HepG2 (cell line): ENCODE measurements around the gene NPHP1. TPM values are rescaled to one million over a fixed set of nuclear protein-coding genes. Genes with fewer than 3 reads are reported as not detected.

Source experiments
- AGO2 ChIP-seq: fragments of 200-400 bp; formaldehyde crosslinking; optimal IDR thresholded peaks from 2 replicates; pipeline ENCODE3; 2017; ENCODE audit warnings: mild to moderate bottlenecking, low read depth, low read length, moderate library complexity
- CAMTA2 ChIP-seq: sonication (generic); formaldehyde crosslinking; IDR thresholded peaks from 2 replicates; pipeline ENCODE4 v1.4.0; 2020; ENCODE audit warnings: mild to moderate bottlenecking, missing genetic modification reagents, borderline replicate concordance
- CEBPB ChIP-seq: IDR thresholded peaks from 2 replicates; pipeline ENCODE4 v1.6.1; 2011; ENCODE audit warnings: low read depth, low read length, improper control_type of control experiment, borderline replicate concordance
- CENPT ChIP-seq: sonication (generic); formaldehyde crosslinking; IDR thresholded peaks from 2 replicates; pipeline ENCODE4 v1.8.0; 2022; ENCODE audit warnings: low read depth, mild to moderate bottlenecking, moderate library complexity, missing genetic modification reagents
- CREM ChIP-seq, 2 experiments: sonication (generic) in 1 of 2; formaldehyde crosslinking in 1 of 2; IDR thresholded peaks; 2 replicates each; pipeline versions ENCODE4 v1.4.0 to v1.6.1; 2016 to 2020; ENCODE audit warnings: antibody characterized with exemption in 1 of 2, mild to moderate bottlenecking in 1 of 2, missing genetic modification reagents in 1 of 2
- FOXA3 ChIP-seq: IDR thresholded peaks from 2 replicates; pipeline ENCODE4 v1.6.1; 2016; ENCODE audit warnings: missing genetic modification reagents, missing compliant biosample characterization
- GMEB1 ChIP-seq: sonication (generic); formaldehyde crosslinking; IDR thresholded peaks from 2 replicates; pipeline ENCODE4 v1.5.1; 2020; ENCODE audit warnings: missing genetic modification reagents, mild to moderate bottlenecking, borderline replicate concordance
- MED1 ChIP-seq: sonication (generic); formaldehyde crosslinking; IDR thresholded peaks from 2 replicates; pipeline ENCODE4 v1.4.0; 2020; ENCODE audit warnings: missing genetic modification reagents
- MTA1 ChIP-seq: sonication (generic); formaldehyde crosslinking; IDR thresholded peaks from 2 replicates; pipeline ENCODE4 v1.4.0; 2020; ENCODE audit warnings: missing genetic modification reagents, mild to moderate bottlenecking, borderline replicate concordance
- RARG ChIP-seq: sonication (generic); formaldehyde crosslinking; IDR thresholded peaks from 2 replicates; pipeline ENCODE4 v1.4.0; 2020; ENCODE audit warnings: low read depth, mild to moderate bottlenecking, missing genetic modification reagents
- TFAP4 ChIP-seq: sonication (generic); IDR thresholded peaks from 2 replicates; pipeline ENCODE4 v1.6.1; 2016; ENCODE audit warnings: low read depth, borderline replicate concordance
- ZKSCAN1 ChIP-seq: fragments of 150-350 bp; IDR thresholded peaks from 2 replicates; pipeline ENCODE4 v1.6.1; 2014; ENCODE audit warnings: low read length
- ZNF136 ChIP-seq: sonication (generic); formaldehyde crosslinking; IDR thresholded peaks from 2 replicates; pipeline ENCODE4 v1.8.1; 2022; ENCODE audit warnings: low read depth, mild to moderate bottlenecking, moderate library complexity, missing genetic modification reagents
- ZNF205 ChIP-seq: IDR thresholded peaks from 2 replicates; pipeline ENCODE4 v1.6.1; 2018; ENCODE audit warnings: missing biosample characterization, missing genetic modification reagents
- ZNF235 ChIP-seq: sonication (generic); formaldehyde crosslinking; IDR thresholded peaks from 2 replicates; pipeline ENCODE4 v1.8.1; 2023; ENCODE audit warnings: mild to moderate bottlenecking, missing genetic modification reagents, borderline replicate concordance
- ZNF263 ChIP-seq: sonication (generic); formaldehyde crosslinking; IDR thresholded peaks from 2 replicates; pipeline ENCODE4 v1.4.0; 2020; ENCODE audit warnings: missing genetic modification reagents
- ZNF331 ChIP-seq: sonication (generic); formaldehyde crosslinking; IDR thresholded peaks from 2 replicates; pipeline ENCODE4 v1.4.0; 2020; ENCODE audit warnings: missing genetic modification reagents
- ZNF354B ChIP-seq: sonication (generic); formaldehyde crosslinking; IDR thresholded peaks from 2 replicates; pipeline ENCODE4 v1.8.0; 2022; ENCODE audit warnings: mild to moderate bottlenecking, missing genetic modification reagents
- ZNF446 ChIP-seq: sonication (generic); formaldehyde crosslinking; IDR thresholded peaks from 2 replicates; pipeline ENCODE4 v1.5.0; 2020; ENCODE audit warnings: mild to moderate bottlenecking, missing genetic modification reagents
- polyA plus RNA-seq, 8 experiments: library from polyadenylated mRNA; depleted of rRNA in 3 of 8; stranded (reverse) in 7 of 8; unstranded in 1 of 8; fragments of >200 nt; fragmentation: Illumina TruSeq in 4 of 8; extraction: Trizol in 4 of 8; gene quantifications; 2 replicates each; pipeline versions ENCODE4 v1.2.1 to v1.2.3, GENCODE V29; 2011 to 2016; ENCODE audit warnings: low read depth in 4 of 8, missing spikeins in 1 of 8, mixed read lengths in 1 of 8; ENCODE audit not compliant: insufficient read depth in 1 of 8
- total RNA-seq, 5 experiments: library from RNA; depleted of rRNA; stranded (reverse); fragments of >200 nt; fragmentation: Illumina TruSeq; extraction: Trizol; gene quantifications; 2 replicates each; pipeline ENCODE4 v1.2.3, GENCODE V29; 2016; ENCODE audit warnings: low read depth in 1 of 5
- TF ChIP-seq, protein P1 (sequence below): IDR thresholded peaks from 2 replicates; pipeline ENCODE4 v1.6.1; 2016; ENCODE audit warnings: low read depth
- TF ChIP-seq, protein P2 (sequence below): sonication (generic); formaldehyde crosslinking; IDR thresholded peaks from 2 replicates; pipeline ENCODE4 v1.4.0; 2020; ENCODE audit warnings: missing genetic modification reagents
- TF ChIP-seq, protein P3 (sequence below): sonication (generic); formaldehyde crosslinking; IDR thresholded peaks from 2 replicates; pipeline ENCODE4 v1.8.0; 2022; ENCODE audit warnings: missing genetic modification reagents, mild to moderate bottlenecking, moderate library complexity, borderline replicate concordance

The NPHP1 gene
- total and polyA plus RNA-seq, 2 of the 13 experiments (the other 11 are each of a cell fraction or from before 2014, with no cell fraction given): 2.7 to 4.8 TPM

DNA sequence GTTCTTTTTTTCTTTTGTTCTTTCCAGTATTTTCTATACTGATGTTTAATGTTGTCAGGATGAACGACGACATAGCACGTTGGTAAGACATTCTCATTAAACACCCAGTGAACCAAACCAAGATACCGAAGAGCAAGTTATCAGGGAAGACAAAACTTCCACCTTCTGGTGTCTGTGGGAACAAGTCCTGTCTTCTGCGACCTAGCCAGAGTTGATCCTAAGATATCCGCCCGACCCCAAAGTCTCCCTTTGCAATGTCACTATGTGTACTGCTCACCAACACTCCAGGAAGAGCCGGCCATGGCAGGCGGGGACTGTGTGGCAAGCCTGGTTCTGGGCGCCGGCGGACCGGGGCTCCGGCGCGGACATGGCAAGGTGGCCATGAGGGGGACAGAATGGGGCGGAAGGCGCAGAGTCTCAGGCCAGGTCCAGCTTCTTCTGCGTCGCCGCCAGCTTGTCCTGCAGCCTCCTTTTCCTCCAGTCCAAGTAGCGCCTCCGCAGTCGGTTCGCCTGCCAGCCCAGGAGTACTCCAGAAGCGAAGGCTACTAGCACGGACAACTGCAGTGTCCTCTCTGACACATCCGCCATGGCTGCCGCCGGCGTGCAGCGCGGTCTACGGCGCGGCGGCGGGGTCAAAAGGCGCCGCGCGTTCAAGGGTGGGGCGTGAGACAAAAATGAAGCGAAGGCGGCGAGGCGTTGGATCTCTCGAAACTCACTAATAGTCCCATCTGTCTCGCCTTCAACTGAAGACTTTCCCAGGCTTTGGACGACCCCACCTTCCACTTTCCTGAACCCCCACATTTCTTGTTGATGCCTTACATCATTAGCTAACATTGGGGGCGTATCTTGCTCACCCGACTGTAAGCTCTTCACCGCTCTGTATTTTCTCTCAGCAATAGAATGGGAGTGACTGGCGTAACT is 7.4 kb upstream of the NPHP1 start, which contains the start of gene MTLN (continued):
- TF ChIP-seq ZKSCAN1: 0 out of 2 replicates have a peak, but pooled peaks have one; percentile 22
- TF ChIP-seq ZNF446: no peak
- TF ChIP-seq RARG: no peak
- TF ChIP-seq CREM (IDR thresholded peaks at IDR 0.05): no peak
- TF ChIP-seq CREM (CRISPR knock-in tag; IDR thresholded peaks at IDR 0.05): no peak
- peak; percentile 26; the same call in 1 of the 2 replicates for TF ChIP-seq FOXA3 (CRISPR knock-in tag)
- TF ChIP-seq, protein P1, sequence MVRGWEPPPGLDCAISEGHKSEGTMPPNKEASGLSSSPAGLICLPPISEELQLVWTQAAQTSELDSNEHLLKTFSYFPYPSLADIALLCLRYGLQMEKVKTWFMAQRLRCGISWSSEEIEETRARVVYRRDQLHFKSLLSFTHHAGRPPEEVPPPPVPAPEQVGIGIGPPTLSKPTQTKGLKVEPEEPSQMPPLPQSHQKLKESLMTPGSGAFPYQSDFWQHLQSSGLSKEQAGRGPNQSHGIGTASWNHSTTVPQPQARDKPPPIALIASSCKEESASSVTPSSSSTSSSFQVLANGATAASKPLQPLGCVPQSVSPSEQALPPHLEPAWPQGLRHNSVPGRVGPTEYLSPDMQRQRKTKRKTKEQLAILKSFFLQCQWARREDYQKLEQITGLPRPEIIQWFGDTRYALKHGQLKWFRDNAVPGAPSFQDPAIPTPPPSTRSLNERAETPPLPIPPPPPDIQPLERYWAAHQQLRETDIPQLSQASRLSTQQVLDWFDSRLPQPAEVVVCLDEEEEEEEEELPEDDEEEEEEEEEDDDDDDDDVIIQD: peak; percentile 24; the same call in 1 of the 2 replicates
- TF ChIP-seq ZNF205 (CRISPR knock-in tag): 0 out of 2 replicates have a peak, but pooled peaks have one; percentile 54
- TF ChIP-seq, protein P2, sequence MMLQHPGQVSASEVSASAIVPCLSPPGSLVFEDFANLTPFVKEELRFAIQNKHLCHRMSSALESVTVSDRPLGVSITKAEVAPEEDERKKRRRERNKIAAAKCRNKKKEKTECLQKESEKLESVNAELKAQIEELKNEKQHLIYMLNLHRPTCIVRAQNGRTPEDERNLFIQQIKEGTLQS (CRISPR knock-in tag): peak; percentile 30; the same call in 1 of the 2 replicates
- peak; percentile 56 for TF ChIP-seq AGO2
- TF ChIP-seq ZNF235 (CRISPR knock-in tag): 0 out of 2 replicates have a peak, but pooled peaks have one; percentile 34
- TF ChIP-seq CAMTA2 (CRISPR knock-in tag): peak; percentile 79; the same call in 1 of the 2 replicates
- TF ChIP-seq MED1 (CRISPR knock-in tag): peak; percentile 46; the same call in 1 of the 2 replicates
- 0 out of 2 replicates have a peak, but pooled peaks have one; percentile 83 for TF ChIP-seq ZNF136
- peak; percentile 88 for TF ChIP-seq ZNF331 (CRISPR knock-in tag)
- TF ChIP-seq CEBPB: no peak
- no peak for TF ChIP-seq TFAP4
- TF ChIP-seq GMEB1: peak; percentile 92
- peak; percentile 53; the same call in 1 of the 2 replicates for TF ChIP-seq ZNF354B (CRISPR knock-in tag)
- TF ChIP-seq ZNF263: peak; percentile 35; the same call in 1 of the 2 replicates
- peak; percentile 67; the same call in 1 of the 2 replicates for TF ChIP-seq MTA1 (CRISPR knock-in tag)
- peak; percentile 67; the same call in 1 of the 2 replicates for TF ChIP-seq CENPT (CRISPR knock-in tag)
- TF ChIP-seq, protein P3, sequence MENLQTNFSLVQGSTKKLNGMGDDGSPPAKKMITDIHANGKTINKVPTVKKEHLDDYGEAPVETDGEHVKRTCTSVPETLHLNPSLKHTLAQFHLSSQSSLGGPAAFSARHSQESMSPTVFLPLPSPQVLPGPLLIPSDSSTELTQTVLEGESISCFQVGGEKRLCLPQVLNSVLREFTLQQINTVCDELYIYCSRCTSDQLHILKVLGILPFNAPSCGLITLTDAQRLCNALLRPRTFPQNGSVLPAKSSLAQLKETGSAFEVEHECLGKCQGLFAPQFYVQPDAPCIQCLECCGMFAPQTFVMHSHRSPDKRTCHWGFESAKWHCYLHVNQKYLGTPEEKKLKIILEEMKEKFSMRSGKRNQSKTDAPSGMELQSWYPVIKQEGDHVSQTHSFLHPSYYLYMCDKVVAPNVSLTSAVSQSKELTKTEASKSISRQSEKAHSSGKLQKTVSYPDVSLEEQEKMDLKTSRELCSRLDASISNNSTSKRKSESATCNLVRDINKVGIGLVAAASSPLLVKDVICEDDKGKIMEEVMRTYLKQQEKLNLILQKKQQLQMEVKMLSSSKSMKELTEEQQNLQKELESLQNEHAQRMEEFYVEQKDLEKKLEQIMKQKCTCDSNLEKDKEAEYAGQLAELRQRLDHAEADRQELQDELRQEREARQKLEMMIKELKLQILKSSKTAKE (CRISPR knock-in tag): no peak
